MM.1S (cell line): Measurements from ENCODE around the gene PBX3.

Experiments
- EZH2phosphoT487 ChIP-seq: fragments of 300-600 bp; sonication (generic); IDR thresholded peaks from 2 replicates; pipeline ENCODE4 v1.6.1; 2018; ENCODE audit warnings: antibody characterized with exemption, low read length
- TF ChIP-seq, protein P1 (sequence below): fragments of 300-600 bp; sonication (generic); IDR thresholded peaks from 2 replicates; pipeline ENCODE4 v1.5.1; 2016; ENCODE audit warnings: antibody characterized with exemption, low read length, mixed read lengths

DNA sequence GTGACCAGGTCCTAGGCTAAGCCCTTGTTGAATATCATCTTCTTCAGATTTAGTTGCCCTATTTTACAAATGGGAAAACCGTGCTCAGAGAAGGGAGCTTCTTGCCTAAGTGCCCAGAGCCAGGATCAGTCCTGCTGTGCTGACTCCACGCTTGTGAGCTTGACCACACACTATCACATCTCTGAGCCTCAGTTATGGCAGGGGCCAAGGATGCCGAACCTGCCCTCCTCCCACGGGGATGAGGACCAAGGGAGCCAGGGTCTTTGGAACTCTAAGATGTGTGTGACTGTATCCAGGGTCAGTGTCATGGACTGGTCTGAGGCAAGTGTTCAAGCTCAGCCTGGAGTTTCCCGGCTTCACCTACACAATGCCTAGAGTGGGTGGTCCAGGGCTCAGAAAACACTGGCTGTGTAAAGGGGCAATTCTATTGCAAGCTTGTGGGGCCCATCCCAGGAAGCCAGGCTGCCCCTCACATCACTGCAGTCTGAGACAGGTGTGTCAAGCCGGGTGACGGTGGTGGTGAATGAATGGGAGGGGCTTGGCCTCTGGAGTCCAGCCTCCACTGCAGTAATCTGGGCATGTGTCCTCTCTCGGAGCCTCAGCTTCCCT lies 235.7 kb downstream of the PBX3 start:
- TF ChIP-seq, protein P1, sequence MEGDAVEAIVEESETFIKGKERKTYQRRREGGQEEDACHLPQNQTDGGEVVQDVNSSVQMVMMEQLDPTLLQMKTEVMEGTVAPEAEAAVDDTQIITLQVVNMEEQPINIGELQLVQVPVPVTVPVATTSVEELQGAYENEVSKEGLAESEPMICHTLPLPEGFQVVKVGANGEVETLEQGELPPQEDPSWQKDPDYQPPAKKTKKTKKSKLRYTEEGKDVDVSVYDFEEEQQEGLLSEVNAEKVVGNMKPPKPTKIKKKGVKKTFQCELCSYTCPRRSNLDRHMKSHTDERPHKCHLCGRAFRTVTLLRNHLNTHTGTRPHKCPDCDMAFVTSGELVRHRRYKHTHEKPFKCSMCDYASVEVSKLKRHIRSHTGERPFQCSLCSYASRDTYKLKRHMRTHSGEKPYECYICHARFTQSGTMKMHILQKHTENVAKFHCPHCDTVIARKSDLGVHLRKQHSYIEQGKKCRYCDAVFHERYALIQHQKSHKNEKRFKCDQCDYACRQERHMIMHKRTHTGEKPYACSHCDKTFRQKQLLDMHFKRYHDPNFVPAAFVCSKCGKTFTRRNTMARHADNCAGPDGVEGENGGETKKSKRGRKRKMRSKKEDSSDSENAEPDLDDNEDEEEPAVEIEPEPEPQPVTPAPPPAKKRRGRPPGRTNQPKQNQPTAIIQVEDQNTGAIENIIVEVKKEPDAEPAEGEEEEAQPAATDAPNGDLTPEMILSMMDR = no peak
- no peak for TF ChIP-seq EZH2phosphoT487
